HUES48 (cell line): ENCODE measurements around the gene ZBTB9.

Source experiments
- H3K27ac ChIP-seq: one replicate; pipeline ENCODE4 v1.7.0; 2013; ENCODE audit warnings: low read depth, low read length, inconsistent platforms
- H3K27me3 ChIP-seq: 2 replicates; pipeline ENCODE4 v1.6.1; 2013; ENCODE audit warnings: mild to moderate bottlenecking, low read length; ENCODE audit not compliant: control insufficient read depth, insufficient read depth
- H3K36me3 ChIP-seq: 2 replicates; pipeline ENCODE4 v1.6.1; 2013; ENCODE audit warnings: low read length; ENCODE audit not compliant: control insufficient read depth, insufficient read depth
- H3K4me1 ChIP-seq: 2 replicates; pipeline ENCODE4 v1.6.1; 2013; ENCODE audit warnings: mild to moderate bottlenecking, low read length; ENCODE audit not compliant: control insufficient read depth, insufficient read depth
- H3K4me3 ChIP-seq: 2 replicates; pipeline ENCODE4 v1.5.1; 2013; ENCODE audit warnings: mild to moderate bottlenecking, low read depth, low read length
- H3K9ac ChIP-seq: 2 replicates; pipeline ENCODE4 v1.6.1; 2013; ENCODE audit warnings: mild to moderate bottlenecking, low read depth, low read length, moderate library complexity
- H3K9me3 ChIP-seq: 2 replicates; pipeline ENCODE4 v1.6.1; 2013; ENCODE audit warnings: low read length; ENCODE audit not compliant: control insufficient read depth, insufficient read depth

Gene ZBTB9

GRCh38 chr6:33429750-33430052 lies 24.7 kb upstream of the ZBTB9 start:
- Histone ChIP-seq H3K9me3 (no peaks in the 10 kb centered on the region), H3K36me3 (no peaks in the 10 kb centered on the region), H3K27ac (peak overlapping the region; percentile 98), H3K9ac (no peak overlapping the region), H3K4me1 (peaks cover 61% of the 10 kb centered on the region), H3K27me3 (no peaks in the 10 kb centered on the region), H3K4me3 (no peak overlapping the region)

DNA sequence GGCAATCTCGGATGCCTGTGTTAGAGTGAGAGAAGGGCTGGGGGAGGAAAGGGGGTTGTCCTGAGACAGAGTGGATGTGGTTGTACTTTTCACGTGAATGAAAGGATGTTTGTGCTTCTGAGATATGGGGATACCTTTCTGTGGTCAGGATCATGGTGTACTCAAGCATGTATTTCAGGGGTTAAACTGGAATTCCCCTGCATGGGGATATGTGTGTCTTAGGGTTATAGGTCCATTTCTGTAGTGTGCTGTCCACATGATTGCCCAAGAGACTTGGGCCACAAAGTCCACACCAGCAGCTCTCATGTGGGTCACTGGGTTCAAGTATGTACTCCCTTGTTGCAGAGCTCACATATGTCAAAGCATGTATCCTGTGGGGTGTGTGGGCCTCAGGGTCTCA lies 24.0 kb upstream of the ZBTB9 start:
- no peaks in the 10 kb centered on the region for H3K27me3 ChIP-seq
- peak overlapping the region; percentile 98 for H3K27ac ChIP-seq
- H3K9ac ChIP-seq = no peak overlapping the region
- H3K36me3 ChIP-seq = peaks cover 5% of the 10 kb centered on the region
- H3K4me1 ChIP-seq = peaks cover 58% of the 10 kb centered on the region
- H3K9me3 ChIP-seq = no peaks in the 10 kb centered on the region
- peak overlapping the region; percentile 65 for H3K4me3 ChIP-seq

DNA sequence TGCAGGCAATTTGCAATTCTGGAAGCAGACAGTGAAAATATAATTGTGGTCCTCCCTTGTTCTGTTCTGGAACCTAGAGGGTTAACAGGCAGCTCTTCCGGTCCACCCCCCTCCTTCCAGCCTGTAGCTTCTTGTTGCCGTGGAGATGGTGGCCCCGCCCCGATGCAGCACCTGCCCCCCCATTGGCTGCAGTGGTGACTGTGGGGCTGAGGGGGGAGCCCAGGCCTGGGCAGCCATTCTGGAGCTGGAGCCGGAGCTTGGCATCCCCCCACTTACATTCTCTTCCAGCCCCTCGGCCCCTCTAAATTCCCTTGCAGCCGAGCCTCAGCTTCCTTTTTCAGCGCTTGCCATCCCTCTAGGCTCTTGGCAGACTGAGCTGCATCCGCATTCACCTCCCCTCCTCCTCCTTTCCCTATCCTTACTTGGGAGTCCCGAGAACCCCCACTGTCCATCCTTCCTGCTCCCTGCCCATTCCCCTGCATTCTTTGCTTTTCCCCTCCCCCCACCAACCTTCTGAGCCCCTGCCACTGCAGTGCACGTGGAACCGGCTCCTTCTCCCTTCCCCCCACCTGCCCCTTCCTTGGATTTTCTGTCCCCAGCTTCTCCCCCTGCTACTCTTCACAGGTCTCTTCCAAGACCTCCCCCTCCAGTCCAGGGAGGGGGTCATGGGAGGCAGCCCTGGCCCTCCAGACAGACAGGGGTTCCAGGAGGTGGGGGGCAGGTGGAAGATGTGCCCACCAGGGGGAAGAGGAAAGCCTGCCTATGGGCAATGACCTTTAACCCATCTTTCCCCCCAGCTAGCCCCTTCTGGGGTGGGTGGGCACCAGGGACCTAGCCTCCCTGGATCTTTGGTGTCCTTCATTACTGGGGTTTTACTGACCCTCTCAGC lies 23.1 kb upstream of the ZBTB9 start:
- peak overlapping the region; percentile 65 for H3K4me3 ChIP-seq
- H3K36me3 ChIP-seq = peaks cover 14% of the 10 kb centered on the region
- H3K4me1 ChIP-seq = peaks cover 57% of the 10 kb centered on the region
- no peaks in the 10 kb centered on the region for H3K9me3 ChIP-seq
- H3K27me3 ChIP-seq = no peaks in the 10 kb centered on the region
- H3K27ac ChIP-seq = peak overlapping the region; percentile 98
- peak overlapping the region; percentile 65 for H3K9ac ChIP-seq

DNA sequence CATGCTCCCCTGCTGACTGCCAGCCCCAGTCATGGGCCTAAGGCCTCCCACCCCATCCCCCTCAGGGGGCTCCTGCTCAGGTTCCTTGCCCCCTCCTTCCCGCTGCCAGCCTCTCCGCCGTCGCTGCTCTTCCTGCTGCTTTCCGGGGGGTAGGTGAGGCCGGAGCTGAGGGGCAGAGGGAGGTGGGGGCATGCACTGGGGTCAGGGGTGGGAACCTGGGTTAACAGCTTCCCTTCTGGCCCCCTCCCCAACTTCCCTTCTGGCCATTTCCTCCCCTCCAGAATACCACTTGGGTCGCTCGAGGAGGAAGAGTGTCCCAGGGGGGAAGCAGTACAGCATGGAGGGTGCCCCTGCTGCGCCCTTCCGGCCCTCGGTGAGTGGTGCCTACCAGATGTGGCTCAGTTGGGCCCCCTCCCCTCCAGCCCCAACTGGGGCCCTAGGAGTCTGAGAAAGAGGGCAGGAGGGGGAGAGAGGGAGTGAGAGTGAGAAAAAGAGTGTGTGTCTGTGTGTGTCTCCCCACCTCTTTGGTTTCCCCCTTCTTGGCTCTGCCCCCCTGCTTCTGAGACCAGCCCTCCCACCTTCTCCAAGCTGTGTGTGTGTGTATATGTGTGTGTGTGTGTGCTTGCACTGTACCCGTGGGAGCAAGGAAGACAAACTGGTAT lies 22.4 kb upstream of the ZBTB9 start:
- Histone ChIP-seq H3K9ac (peak overlapping the region; percentile 65), H3K4me1 (peaks cover 55% of the 10 kb centered on the region), H3K9me3 (no peaks in the 10 kb centered on the region), H3K27ac (peak overlapping the region; percentile 98), H3K4me3 (peak overlapping the region; percentile 65), H3K27me3 (no peaks in the 10 kb centered on the region), H3K36me3 (peaks cover 21% of the 10 kb centered on the region)

- Histone ChIP-seq H3K27me3 (no peaks in the 10 kb centered on the region), H3K36me3 (peaks cover 27% of the 10 kb centered on the region), H3K4me1 (peaks cover 51% of the 10 kb centered on the region), H3K9ac (no peak overlapping the region), H3K27ac (peak overlapping the region; percentile 98), H3K9me3 (no peaks in the 10 kb centered on the region), H3K4me3 (peak overlapping the region; percentile 65)
These were observed 21.8 kb upstream of the ZBTB9 start for GRCh38 chr6:33432546-33432945.

DNA sequence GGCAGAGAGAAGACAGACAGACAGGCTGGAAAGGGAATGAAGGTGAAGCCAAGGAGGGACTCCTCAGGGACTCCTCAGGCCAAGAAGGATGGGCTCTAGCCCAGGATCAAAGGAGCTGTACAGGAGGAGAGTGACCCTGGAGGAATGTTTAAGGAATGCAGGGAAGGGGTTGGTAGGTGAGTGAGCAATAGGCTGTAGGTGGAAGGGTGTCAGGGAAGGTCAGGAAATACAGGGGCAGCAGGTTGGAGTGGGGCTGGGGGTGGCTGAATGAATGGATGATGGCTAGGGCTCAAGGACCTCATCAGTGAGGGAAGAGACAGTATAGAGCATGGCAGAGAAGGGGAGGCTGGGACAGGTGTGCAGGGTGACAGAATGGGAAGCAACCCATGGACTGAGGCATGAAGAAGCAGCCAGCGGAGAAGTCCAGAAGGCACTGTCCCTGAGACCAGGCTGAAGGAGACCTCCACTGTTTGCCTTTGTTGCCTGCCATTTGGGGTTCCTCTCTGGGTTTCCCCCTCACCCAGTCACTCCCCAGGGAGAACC lies 21.3 kb upstream of the ZBTB9 start:
- H3K27me3 ChIP-seq = no peaks in the 10 kb centered on the region
- peaks cover 51% of the 10 kb centered on the region for H3K4me1 ChIP-seq
- H3K36me3 ChIP-seq = peaks cover 31% of the 10 kb centered on the region
- H3K27ac ChIP-seq = peak overlapping the region; percentile 98
- peak overlapping the region; percentile 65 for H3K4me3 ChIP-seq
- no peaks in the 10 kb centered on the region for H3K9me3 ChIP-seq
- peak overlapping the region; percentile 29; the same call in 1 of the 2 replicates for H3K9ac ChIP-seq

- no peaks in the 10 kb centered on the region for H3K9me3 ChIP-seq
- H3K36me3 ChIP-seq = peaks cover 37% of the 10 kb centered on the region
- peak overlapping the region; percentile 98 for H3K27ac ChIP-seq
- H3K9ac ChIP-seq = peak overlapping the region; percentile 29; the same call in 1 of the 2 replicates
- H3K4me1 ChIP-seq = peaks cover 46% of the 10 kb centered on the region
- no peaks in the 10 kb centered on the region for H3K27me3 ChIP-seq
- peak overlapping the region; percentile 65 for H3K4me3 ChIP-seq
These were observed 20.7 kb upstream of the ZBTB9 start for GRCh38 chr6:33433544-33434191.

- Histone ChIP-seq H3K36me3 (peaks cover 48% of the 10 kb centered on the region), H3K4me1 (peaks cover 34% of the 10 kb centered on the region), H3K27me3 (no peaks in the 10 kb centered on the region), H3K4me3 (no peak overlapping the region), H3K27ac (no peak overlapping the region), H3K9ac (no peak overlapping the region), H3K9me3 (no peaks in the 10 kb centered on the region)
These were observed 19.4 kb upstream of the ZBTB9 start for GRCh38 chr6:33434961-33435360.

DNA sequence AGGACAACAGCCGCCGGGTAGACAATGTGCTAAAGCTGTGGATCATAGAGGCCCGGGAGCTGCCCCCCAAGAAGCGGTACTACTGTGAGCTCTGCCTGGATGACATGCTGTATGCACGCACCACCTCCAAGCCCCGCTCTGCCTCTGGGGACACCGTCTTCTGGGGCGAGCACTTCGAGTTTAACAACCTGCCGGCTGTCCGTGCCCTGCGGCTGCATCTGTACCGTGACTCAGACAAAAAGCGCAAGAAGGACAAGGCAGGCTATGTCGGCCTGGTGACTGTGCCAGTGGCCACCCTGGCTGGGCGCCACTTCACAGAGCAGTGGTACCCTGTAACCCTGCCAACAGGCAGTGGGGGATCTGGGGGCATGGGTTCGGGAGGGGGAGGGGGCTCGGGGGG lies 16.7 kb upstream of the ZBTB9 start:
- Histone ChIP-seq H3K27me3 (no peaks in the 10 kb centered on the region), H3K4me3 (no peak overlapping the region), H3K36me3 (peaks cover 75% of the 10 kb centered on the region), H3K9ac (no peak overlapping the region), H3K9me3 (no peaks in the 10 kb centered on the region), H3K27ac (no peak overlapping the region), H3K4me1 (peaks cover 13% of the 10 kb centered on the region)

GRCh38 chr6:33438978-33439594 lies 15.3 kb upstream of the ZBTB9 start:
- H3K9me3 ChIP-seq = no peaks in the 10 kb centered on the region
- H3K4me1 ChIP-seq = peaks cover 2% of the 10 kb centered on the region
- no peak overlapping the region for H3K27ac ChIP-seq
- no peaks in the 10 kb centered on the region for H3K27me3 ChIP-seq
- no peak overlapping the region for H3K4me3 ChIP-seq
- H3K9ac ChIP-seq = no peak overlapping the region
- H3K36me3 ChIP-seq = peaks cover 86% of the 10 kb centered on the region
